NCI-H187 (cell line): ENCODE results near the gene COQ7.

Source experiments
- DNase-seq, 2 experiments: peaks; one replicate each; lab custom pipeline; 2025; lab: John Stamatoyannopoulos, UW

COQ7 gene

GRCh38 chr16:19086322-19087199, 19.1 kb downstream of the COQ7 start:
- peak; percentile 40 to 55 for DNase-seq

- DNase-seq, result no peak
Observed at GRCh38 chr16:19088341-19088916, 21.0 kb downstream of the COQ7 start.

- no peak for DNase-seq
Observed at GRCh38 chr16:19089410-19089955, 22.1 kb downstream of the COQ7 start.

- no peak for DNase-seq
Observed at GRCh38 chr16:19090916-19091315, 23.5 kb downstream of the COQ7 start.

GRCh38 chr16:19092653-19093410, 25.4 kb downstream of the COQ7 start:
- DNase-seq, result no peak

- no peak for DNase-seq
Observed at GRCh38 chr16:19093631-19094541, 26.5 kb downstream of the COQ7 start.

GRCh38 chr16:19094542-19095365, 27.3 kb downstream of the COQ7 start:
- no peak for DNase-seq

- DNase-seq, result no peak
Observed at GRCh38 chr16:19095654-19096053, 28.2 kb downstream of the COQ7 start.

GRCh38 chr16:19098173-19098572, 30.8 kb downstream of the COQ7 start:
- no peak for DNase-seq

GRCh38 chr16:19102187-19102872, 34.9 kb downstream of the COQ7 start:
- no peak for DNase-seq

- DNase-seq, result no peak
Observed at GRCh38 chr16:19104607-19105006, 37.2 kb downstream of the COQ7 start.

- no peak for DNase-seq
Observed at GRCh38 chr16:19105131-19105530, 37.7 kb downstream of the COQ7 start.

- DNase-seq, result no peak
Observed at GRCh38 chr16:19105891-19106624, 38.6 kb downstream of the COQ7 start.

GRCh38 chr16:19106625-19107020, 39.2 kb downstream of the COQ7 start:
- no peak for DNase-seq

GRCh38 chr16:19108409-19109287, 41.2 kb downstream of the COQ7 start:
- DNase-seq, result no peak

GRCh38 chr16:19109288-19109664, 41.9 kb downstream of the COQ7 start:
- DNase-seq, result no peak

GRCh38 chr16:19110537-19111360, 43.3 kb downstream of the COQ7 start:
- DNase-seq, result no peak

GRCh38 chr16:19112099-19112407, 44.6 kb downstream of the COQ7 start:
- no peak for DNase-seq
